Measurements from ENCODE around the gene KSR1. TPM values are rescaled to one million over a fixed set of nuclear protein-coding genes. Genes with fewer than 3 reads are reported as not detected.

Gene KSR1
- total RNA-seq, 4 donors from 2014 or later: 21.9 to 34.1 (median 29.0) TPM

DNA sequence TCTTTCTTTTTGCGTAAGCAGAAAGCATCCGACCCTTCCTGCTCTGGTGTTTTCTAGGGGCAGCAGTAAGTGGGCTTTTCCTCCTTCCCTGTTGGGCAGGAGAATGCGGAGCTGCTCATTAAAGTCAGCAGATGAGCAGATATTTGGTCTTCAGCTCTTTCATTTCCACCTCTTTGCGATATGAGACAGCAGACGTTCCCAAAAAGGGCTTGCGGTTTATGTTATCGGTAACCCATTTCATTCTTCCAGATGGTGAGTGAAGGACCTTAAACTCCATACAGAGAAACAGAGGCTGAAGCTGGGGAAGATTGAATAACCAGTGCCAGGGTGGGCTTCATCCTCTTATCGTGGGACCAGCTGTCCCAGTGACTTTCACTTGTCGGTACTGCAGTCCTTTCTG lies 40.7 kb downstream of the KSR1 start:
- TF ChIP-seq, protein P1, sequence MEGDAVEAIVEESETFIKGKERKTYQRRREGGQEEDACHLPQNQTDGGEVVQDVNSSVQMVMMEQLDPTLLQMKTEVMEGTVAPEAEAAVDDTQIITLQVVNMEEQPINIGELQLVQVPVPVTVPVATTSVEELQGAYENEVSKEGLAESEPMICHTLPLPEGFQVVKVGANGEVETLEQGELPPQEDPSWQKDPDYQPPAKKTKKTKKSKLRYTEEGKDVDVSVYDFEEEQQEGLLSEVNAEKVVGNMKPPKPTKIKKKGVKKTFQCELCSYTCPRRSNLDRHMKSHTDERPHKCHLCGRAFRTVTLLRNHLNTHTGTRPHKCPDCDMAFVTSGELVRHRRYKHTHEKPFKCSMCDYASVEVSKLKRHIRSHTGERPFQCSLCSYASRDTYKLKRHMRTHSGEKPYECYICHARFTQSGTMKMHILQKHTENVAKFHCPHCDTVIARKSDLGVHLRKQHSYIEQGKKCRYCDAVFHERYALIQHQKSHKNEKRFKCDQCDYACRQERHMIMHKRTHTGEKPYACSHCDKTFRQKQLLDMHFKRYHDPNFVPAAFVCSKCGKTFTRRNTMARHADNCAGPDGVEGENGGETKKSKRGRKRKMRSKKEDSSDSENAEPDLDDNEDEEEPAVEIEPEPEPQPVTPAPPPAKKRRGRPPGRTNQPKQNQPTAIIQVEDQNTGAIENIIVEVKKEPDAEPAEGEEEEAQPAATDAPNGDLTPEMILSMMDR (IDR thresholded peaks at IDR 0.05; ENCODE audit: low read depth): no peak

DNA sequence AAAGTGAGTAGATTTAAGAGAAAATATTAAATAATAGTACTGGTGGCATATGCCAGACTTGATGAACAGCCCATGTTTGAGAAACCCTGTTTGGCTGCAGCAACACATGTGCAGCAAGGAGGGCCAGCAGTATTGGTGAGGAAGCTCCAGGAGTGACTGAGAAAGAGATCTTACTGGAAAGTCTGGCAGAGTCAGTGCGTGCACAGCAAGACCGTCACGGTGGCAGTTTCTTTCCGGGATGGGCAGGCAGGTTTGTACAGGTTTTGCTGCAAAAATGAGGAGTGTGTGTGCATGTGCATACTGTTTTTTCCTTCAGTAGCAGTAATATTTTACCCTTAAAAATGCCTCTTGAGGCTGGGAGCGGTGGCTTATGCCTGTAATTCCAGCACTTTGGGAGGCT lies 41.4 kb downstream of the KSR1 start:
- TF ChIP-seq, protein P1 (IDR thresholded peaks at IDR 0.05; ENCODE audit: low read depth): no peak

DNA sequence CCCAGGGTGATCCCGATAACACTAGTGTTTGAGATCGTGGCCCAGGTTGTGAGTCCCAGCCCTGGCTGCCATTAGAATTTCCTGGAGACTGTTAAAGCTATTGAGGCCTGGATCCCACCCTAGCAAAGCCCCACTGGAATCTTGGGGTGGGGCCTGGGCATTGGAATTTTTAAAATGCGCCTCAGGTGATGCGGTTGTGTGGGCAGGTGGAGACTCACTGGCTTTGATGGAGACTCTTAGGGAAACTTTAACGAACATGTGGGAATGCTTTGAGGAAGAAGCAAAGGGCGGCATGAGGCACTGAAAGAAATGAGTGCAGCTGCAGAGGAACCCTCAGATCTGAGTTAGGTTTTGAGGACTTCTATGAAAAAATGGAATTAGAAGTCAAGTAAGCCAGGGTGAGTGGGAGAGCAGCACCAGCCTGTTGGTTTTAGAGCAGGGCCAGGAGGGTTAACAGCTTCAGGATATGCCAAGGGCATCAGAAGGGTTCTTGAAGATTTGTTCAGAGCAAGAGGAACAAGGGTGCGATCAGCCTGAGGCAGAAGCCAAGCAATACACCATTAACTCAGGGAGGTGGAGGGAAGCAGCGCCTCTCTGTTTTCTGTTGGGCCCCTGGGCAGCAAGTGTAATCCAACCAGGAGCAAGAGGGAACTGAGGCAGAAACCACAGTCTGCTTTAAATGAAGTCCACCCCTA lies 42.5 kb downstream of the KSR1 start:
- TF ChIP-seq, protein P1 (IDR thresholded peaks at IDR 0.05; ENCODE audit: low read depth): no peak

GRCh38 chr17:27499451-27500265 lies 43.4 kb downstream of the KSR1 start:
- TF ChIP-seq, protein P1 (IDR thresholded peaks at IDR 0.05; ENCODE audit: low read depth): no peak

- TF ChIP-seq, protein P1 (IDR thresholded peaks at IDR 0.05; ENCODE audit: low read depth): no peak
These were observed 46.5 kb downstream of the KSR1 start for GRCh38 chr17:27502526-27503324.

GRCh38 chr17:27503611-27504010 lies 47.4 kb downstream of the KSR1 start:
- TF ChIP-seq, protein P1 (IDR thresholded peaks at IDR 0.05; ENCODE audit: low read depth): no peak
